ENCODE results near the gene SMARCD3. TPM values are rescaled to one million over a fixed set of nuclear protein-coding genes. Genes with fewer than 3 reads are reported as not detected.

The SMARCD3 gene
- total RNA-seq, 1 donor from 2014 or later: 101 TPM

DNA sequence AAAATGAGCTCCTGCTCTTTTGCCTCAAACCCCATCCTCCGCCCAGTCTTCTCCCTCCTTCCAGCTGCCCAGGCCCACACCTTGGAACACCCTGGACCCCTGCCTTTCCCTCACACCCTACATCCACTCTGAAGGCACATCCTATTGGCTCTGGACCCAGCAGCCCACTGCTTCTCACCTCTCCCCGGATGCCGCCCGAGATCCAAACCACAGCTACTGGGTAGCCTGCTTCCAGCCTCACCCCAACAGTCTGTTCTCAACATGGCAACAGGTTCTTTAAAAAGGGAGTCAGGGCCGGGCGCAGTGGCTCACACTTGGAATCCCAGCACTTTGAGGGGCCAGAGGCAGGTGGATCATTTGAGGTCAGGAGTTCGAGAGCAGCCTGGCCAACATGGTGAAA, 9.5 kb upstream of the SMARCD3 start:
- H3K27me3 ChIP-seq (ENCODE audit: control insufficient read depth in 3 of 3, insufficient read depth in 3 of 3, low read length in 3 of 3): peaks cover 26 to 48% (median 42%) of the 10 kb centered on the region in 3 donors
- no peak overlapping the region for H3K9ac ChIP-seq (ENCODE audit: low read depth in 1 of 3, low read length in 3 of 3)
- no peaks in the 10 kb centered on the region for H3K9me3 ChIP-seq (ENCODE audit: control insufficient read depth in 3 of 3, low read length in 3 of 3)
- H3K4me3 ChIP-seq (ENCODE audit: low read length in 3 of 3): no peak overlapping the region
- no peak overlapping the region for H3K27ac ChIP-seq (ENCODE audit: low read depth, low read length)
- H3K4me1 ChIP-seq (ENCODE audit: control insufficient read depth in 3 of 3, insufficient read depth in 3 of 3, low read length in 3 of 3): peaks cover 5 to 12% (median 7%) of the 10 kb centered on the region in 3 donors
- H3K36me3 ChIP-seq (ENCODE audit: control insufficient read depth in 3 of 3, insufficient read depth in 3 of 3, low read length in 3 of 3): no peaks in the 10 kb centered on the region

DNA sequence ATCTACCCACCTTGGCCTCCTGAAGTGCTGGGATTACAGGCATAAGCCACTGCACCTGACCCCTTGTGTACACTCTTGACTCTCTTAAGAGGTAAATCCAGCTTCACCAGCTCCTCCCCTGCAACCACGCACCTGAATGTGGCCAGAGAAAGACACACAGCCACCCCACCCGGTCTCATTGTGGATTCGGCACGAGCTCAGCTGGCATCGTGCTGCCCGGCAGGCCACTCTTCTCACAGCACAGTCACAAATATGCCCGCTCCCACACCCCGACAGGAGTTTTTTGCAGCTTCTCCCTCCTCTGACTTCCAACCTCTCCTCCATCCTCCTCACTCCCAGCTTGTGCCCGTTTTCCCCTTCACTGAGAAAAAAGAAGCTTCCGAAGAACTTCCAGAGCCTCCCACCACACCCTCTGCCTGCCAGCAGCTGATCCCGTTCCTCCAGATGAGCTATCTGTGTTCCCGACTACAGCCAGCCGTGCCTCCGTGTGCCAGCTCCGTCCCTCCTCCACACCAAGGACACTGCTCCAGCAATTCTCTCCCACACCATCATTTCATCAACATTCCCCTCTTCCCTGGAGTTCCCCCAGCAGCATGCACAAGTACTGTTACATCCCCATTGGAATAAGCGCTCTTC, 8.0 kb upstream of the SMARCD3 start:
- Histone ChIP-seq H3K27me3 (ENCODE audit: control insufficient read depth in 3 of 3, insufficient read depth in 3 of 3, low read length in 3 of 3) (peaks cover 18 to 35% (median 28%) of the 10 kb centered on the region in 3 donors), H3K36me3 (ENCODE audit: control insufficient read depth in 3 of 3, insufficient read depth in 3 of 3, low read length in 3 of 3) (no peaks in the 10 kb centered on the region), H3K4me3 (ENCODE audit: low read length in 3 of 3) (no peak overlapping the region), H3K27ac (ENCODE audit: low read depth, low read length) (no peak overlapping the region), H3K9me3 (ENCODE audit: control insufficient read depth in 3 of 3, low read length in 3 of 3) (no peaks in the 10 kb centered on the region), H3K4me1 (ENCODE audit: control insufficient read depth in 3 of 3, insufficient read depth in 3 of 3, low read length in 3 of 3) (peaks cover 12 to 22% (median 13%) of the 10 kb centered on the region in 3 donors), H3K9ac (ENCODE audit: low read depth in 1 of 3, low read length in 3 of 3) (no peak overlapping the region)

DNA sequence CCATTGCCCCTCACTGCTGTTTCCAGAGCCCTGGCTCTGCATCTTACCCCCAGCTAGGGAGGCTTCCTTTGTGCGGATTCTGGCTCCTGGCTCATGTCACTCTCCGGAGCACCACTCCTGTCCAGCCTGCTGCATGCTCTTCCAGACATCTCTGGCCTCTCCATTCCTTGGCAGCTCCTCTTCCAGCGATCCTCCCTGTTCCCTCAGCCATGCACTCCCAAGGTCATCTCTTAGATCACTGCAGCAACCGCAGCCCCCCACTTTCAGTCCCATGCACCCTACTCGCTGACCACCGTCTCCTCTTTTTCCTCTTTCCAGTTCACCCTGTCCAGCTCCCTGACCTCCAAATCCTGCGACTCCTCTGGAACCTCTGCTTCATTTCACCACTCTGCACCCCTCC, 6.9 kb upstream of the SMARCD3 start:
- peak overlapping the region in 1 of 3 donors; percentile 25 for H3K9ac ChIP-seq (ENCODE audit: low read depth in 1 of 3, low read length in 3 of 3)
- no peaks in the 10 kb centered on the region for H3K36me3 ChIP-seq (ENCODE audit: control insufficient read depth in 3 of 3, insufficient read depth in 3 of 3, low read length in 3 of 3)
- H3K4me1 ChIP-seq (ENCODE audit: control insufficient read depth in 3 of 3, insufficient read depth in 3 of 3, low read length in 3 of 3): peaks cover 20 to 33% (median 24%) of the 10 kb centered on the region in 3 donors
- no peak overlapping the region for H3K27ac ChIP-seq (ENCODE audit: low read depth, low read length)
- H3K9me3 ChIP-seq (ENCODE audit: control insufficient read depth in 3 of 3, low read length in 3 of 3): no peaks in the 10 kb centered on the region
- H3K4me3 ChIP-seq (ENCODE audit: low read length in 3 of 3): no peak overlapping the region
- peaks cover 9 to 23% (median 17%) of the 10 kb centered on the region in 3 donors for H3K27me3 ChIP-seq (ENCODE audit: control insufficient read depth in 3 of 3, insufficient read depth in 3 of 3, low read length in 3 of 3)

DNA sequence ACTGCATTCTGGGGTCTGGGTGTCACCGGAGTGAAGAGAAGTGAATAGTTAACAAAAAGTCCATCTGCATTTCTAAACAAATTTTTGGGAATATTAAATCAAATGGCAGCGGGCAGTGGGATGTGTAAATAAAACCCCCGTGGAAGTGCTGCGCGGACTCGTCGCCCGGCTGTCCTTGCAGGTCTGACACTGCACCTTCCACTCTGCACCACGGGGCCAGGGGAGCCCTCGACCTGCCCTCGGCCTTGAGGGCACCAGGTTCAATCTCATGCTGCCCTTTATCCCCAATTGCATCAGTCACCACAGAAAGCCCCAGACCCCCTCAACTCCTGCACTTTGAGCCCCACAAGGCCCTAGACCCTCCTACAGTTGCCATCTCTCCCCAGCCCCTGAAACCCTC, 6.4 kb upstream of the SMARCD3 start:
- no peak overlapping the region for H3K9ac ChIP-seq (ENCODE audit: low read depth in 1 of 3, low read length in 3 of 3)
- peaks cover 25 to 39% (median 29%) of the 10 kb centered on the region in 3 donors for H3K4me1 ChIP-seq (ENCODE audit: control insufficient read depth in 3 of 3, insufficient read depth in 3 of 3, low read length in 3 of 3)
- peaks cover 9 to 18% (median 11%) of the 10 kb centered on the region in 3 donors for H3K27me3 ChIP-seq (ENCODE audit: control insufficient read depth in 3 of 3, insufficient read depth in 3 of 3, low read length in 3 of 3)
- H3K9me3 ChIP-seq (ENCODE audit: control insufficient read depth in 3 of 3, low read length in 3 of 3): no peaks in the 10 kb centered on the region
- no peak overlapping the region for H3K4me3 ChIP-seq (ENCODE audit: low read length in 3 of 3)
- H3K27ac ChIP-seq (ENCODE audit: low read depth, low read length): no peak overlapping the region
- H3K36me3 ChIP-seq (ENCODE audit: control insufficient read depth in 3 of 3, insufficient read depth in 3 of 3, low read length in 3 of 3): no peaks in the 10 kb centered on the region

DNA sequence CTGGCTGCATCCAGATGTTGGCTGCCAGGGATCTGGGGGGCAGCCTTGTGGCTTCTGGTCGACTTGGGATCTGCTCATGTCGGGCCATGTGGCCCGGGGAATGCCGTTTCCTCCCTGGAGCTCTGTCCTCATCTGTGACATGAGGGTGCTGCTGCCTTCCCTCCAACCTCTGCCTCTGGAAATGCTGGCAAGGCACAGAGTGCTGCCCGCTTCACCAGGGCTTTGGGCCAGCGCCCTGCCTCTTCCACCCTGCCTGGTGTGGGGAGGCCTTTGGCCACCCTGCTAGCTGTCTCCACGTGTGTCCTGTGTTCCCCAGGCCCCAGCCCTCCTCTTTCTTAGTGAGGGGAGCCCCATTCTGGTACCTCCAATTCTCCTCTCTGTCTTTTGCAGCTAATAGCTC, 5.8 kb upstream of the SMARCD3 start:
- Histone ChIP-seq H3K9me3 (ENCODE audit: control insufficient read depth in 3 of 3, low read length in 3 of 3) (no peaks in the 10 kb centered on the region), H3K4me3 (ENCODE audit: low read length in 3 of 3) (no peak overlapping the region), H3K4me1 (ENCODE audit: control insufficient read depth in 3 of 3, insufficient read depth in 3 of 3, low read length in 3 of 3) (peaks cover 30 to 42% (median 35%) of the 10 kb centered on the region in 3 donors), H3K27ac (ENCODE audit: low read depth, low read length) (no peak overlapping the region), H3K9ac (ENCODE audit: low read depth in 1 of 3, low read length in 3 of 3) (peak overlapping the region in 1 of 3 donors; percentile 33), H3K27me3 (ENCODE audit: control insufficient read depth in 3 of 3, insufficient read depth in 3 of 3, low read length in 3 of 3) (peaks cover 9 to 16% (median 11%) of the 10 kb centered on the region in 3 donors), H3K36me3 (ENCODE audit: control insufficient read depth in 3 of 3, insufficient read depth in 3 of 3, low read length in 3 of 3) (no peaks in the 10 kb centered on the region)

DNA sequence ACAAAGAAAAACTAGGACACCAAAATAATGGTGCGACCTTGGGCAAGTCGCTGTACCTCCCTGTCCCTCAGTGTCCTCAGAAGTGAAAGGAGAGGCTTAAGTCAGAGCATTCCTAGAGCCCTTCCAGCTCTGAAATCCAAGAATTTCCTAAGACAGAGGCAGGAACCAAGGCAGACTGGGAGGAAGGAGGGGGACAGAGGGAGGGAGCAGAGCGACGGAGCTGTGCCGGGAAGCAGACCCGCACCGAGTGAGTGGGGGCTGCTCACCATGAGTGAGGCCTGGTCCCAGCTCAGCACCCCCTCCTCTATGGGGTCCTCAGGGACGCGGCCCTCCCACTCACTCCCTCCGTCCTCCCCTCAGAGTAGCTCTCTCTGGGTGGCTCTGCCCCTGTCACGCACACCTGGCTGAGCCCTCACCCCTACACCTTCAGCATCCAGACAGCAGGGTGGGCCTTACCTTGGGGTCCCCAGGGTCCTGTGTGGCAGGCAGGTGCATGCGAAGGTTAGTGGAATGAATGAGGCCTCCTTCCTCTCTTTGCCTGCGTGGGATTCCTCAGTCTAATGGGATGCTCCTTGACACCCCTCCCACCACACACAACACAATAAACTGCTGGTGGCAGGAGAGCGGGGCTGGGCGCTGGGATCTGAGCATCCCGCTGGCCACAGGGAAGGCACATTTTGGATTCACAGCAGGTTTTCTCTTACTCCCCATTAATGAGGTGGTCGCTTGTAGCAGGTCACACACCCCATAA, 4.6 kb upstream of the SMARCD3 start:
- Histone ChIP-seq H3K4me3 (ENCODE audit: low read length in 3 of 3) (peak overlapping the region in 2 of 3 donors; percentile 87), H3K4me1 (ENCODE audit: control insufficient read depth in 3 of 3, insufficient read depth in 3 of 3, low read length in 3 of 3) (peaks cover 33 to 45% (median 37%) of the 10 kb centered on the region in 3 donors), H3K9me3 (ENCODE audit: control insufficient read depth in 3 of 3, low read length in 3 of 3) (no peaks in the 10 kb centered on the region), H3K27me3 (ENCODE audit: control insufficient read depth in 3 of 3, insufficient read depth in 3 of 3, low read length in 3 of 3) (peaks cover 6 to 12% (median 9%) of the 10 kb centered on the region in 3 donors), H3K36me3 (ENCODE audit: control insufficient read depth in 3 of 3, insufficient read depth in 3 of 3, low read length in 3 of 3) (no peaks in the 10 kb centered on the region), H3K27ac (ENCODE audit: low read depth, low read length) (peak overlapping the region; percentile 73), H3K9ac (ENCODE audit: low read depth in 1 of 3, low read length in 3 of 3) (peak overlapping the region in 2 of 3 donors; percentile 77 to 86)

GRCh38 chr7:151252561-151252835, 4.0 kb upstream of the SMARCD3 start:
- Histone ChIP-seq H3K27me3 (ENCODE audit: control insufficient read depth in 3 of 3, insufficient read depth in 3 of 3, low read length in 3 of 3) (peaks cover under 1 to 6% (median 6%) of the 10 kb centered on the region in 3 donors), H3K4me3 (ENCODE audit: low read length in 3 of 3) (peak overlapping the region; percentile 70 to 87 (median 87)), H3K4me1 (ENCODE audit: control insufficient read depth in 3 of 3, insufficient read depth in 3 of 3, low read length in 3 of 3) (peaks cover 36 to 49% (median 41%) of the 10 kb centered on the region in 3 donors), H3K27ac (ENCODE audit: low read depth, low read length) (peak overlapping the region; percentile 73), H3K9me3 (ENCODE audit: control insufficient read depth in 3 of 3, low read length in 3 of 3) (no peaks in the 10 kb centered on the region), H3K9ac (ENCODE audit: low read depth in 1 of 3, low read length in 3 of 3) (peak overlapping the region; percentile 77 to 86 (median 84)), H3K36me3 (ENCODE audit: control insufficient read depth in 3 of 3, insufficient read depth in 3 of 3, low read length in 3 of 3) (no peaks in the 10 kb centered on the region)

DNA sequence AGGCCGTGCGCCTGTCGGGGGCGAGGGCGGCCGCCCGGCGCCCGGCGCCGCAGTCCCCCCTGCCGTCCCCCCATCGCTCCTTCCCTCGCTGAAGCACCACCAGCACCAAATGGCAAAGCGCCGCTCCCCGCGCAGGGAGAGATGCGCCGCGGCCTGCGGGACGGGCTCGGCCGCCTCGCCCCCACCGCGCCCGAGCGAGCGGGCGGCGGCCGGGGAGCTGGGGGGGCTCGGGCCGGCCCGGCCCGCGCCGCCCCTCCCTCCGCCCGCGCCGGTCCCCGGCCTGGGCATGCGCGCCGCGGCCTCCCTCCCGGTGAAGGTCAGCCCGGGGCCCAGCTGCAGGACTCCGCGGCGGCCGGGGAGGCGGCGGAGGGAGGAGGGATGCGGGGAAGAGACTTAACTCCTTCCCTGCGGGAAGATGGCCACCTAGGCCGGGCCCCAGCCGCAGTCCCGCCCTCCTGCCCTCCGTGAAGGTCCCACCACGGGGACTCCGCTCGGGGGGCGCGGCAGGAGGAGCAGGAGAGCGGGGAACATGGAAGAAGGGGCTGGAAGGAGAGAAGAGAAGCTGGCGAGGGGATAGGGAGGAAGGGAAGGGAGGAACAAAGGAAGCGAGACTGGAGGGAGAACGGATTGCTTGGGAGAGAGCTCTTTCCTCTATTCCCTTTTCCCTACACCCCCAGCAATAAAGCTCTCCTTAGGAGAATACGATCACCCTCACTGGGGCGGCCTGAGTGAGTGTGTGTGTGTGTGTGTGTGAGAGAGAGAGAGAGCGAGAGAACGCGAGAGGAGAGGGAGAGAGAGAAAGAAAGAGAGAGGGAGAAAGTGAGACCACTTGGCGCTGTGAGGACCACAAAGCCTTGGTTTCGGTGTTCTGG, 3.4 kb upstream of the SMARCD3 start:
- H3K4me1 ChIP-seq (ENCODE audit: control insufficient read depth in 3 of 3, insufficient read depth in 3 of 3, low read length in 3 of 3): peaks cover 42 to 54% (median 47%) of the 10 kb centered on the region in 3 donors
- peak overlapping the region; percentile 84 to 97 (median 85) for H3K9ac ChIP-seq (ENCODE audit: low read depth in 1 of 3, low read length in 3 of 3)
- H3K27me3 ChIP-seq (ENCODE audit: control insufficient read depth in 3 of 3, insufficient read depth in 3 of 3, low read length in 3 of 3): peaks cover 0 to 6% (median 5%) of the 10 kb centered on the region in 3 donors
- H3K27ac ChIP-seq (ENCODE audit: low read depth, low read length): peak overlapping the region; percentile 97
- H3K36me3 ChIP-seq (ENCODE audit: control insufficient read depth in 3 of 3, insufficient read depth in 3 of 3, low read length in 3 of 3): no peaks in the 10 kb centered on the region
- peak overlapping the region; percentile 85 to 87 (median 87) for H3K4me3 ChIP-seq (ENCODE audit: low read length in 3 of 3)
- H3K9me3 ChIP-seq (ENCODE audit: control insufficient read depth in 3 of 3, low read length in 3 of 3): no peaks in the 10 kb centered on the region

- Histone ChIP-seq H3K9me3 (ENCODE audit: control insufficient read depth in 3 of 3, low read length in 3 of 3) (no peaks in the 10 kb centered on the region), H3K36me3 (ENCODE audit: control insufficient read depth in 3 of 3, insufficient read depth in 3 of 3, low read length in 3 of 3) (no peaks in the 10 kb centered on the region), H3K4me1 (ENCODE audit: control insufficient read depth in 3 of 3, insufficient read depth in 3 of 3, low read length in 3 of 3) (peaks cover 48 to 58% (median 53%) of the 10 kb centered on the region in 3 donors), H3K27ac (ENCODE audit: low read depth, low read length) (peak overlapping the region; percentile 97), H3K4me3 (ENCODE audit: low read length in 3 of 3) (peak overlapping the region; percentile 78 to 85 (median 84)), H3K27me3 (ENCODE audit: control insufficient read depth in 3 of 3, insufficient read depth in 3 of 3, low read length in 3 of 3) (peaks cover 0 to 2% (median under 1%) of the 10 kb centered on the region in 3 donors), H3K9ac (ENCODE audit: low read depth in 1 of 3, low read length in 3 of 3) (peak overlapping the region; percentile 84 to 97 (median 85))
Observed at GRCh38 chr7:151251328-151251688, 2.8 kb upstream of the SMARCD3 start.

All from skeletal muscle tissue (tissue), 4 donors.